HepG2 (cell line): ENCODE data around the gene PLEKHG5. TPM values are rescaled to one million over a fixed set of nuclear protein-coding genes. Genes with fewer than 3 reads are reported as not detected.
A peak's percentile ranks its signal among the peaks of the same experiment; 100 is the strongest.

Experiments used
- BCL6 ChIP-seq: IDR thresholded peaks from 2 replicates; pipeline ENCODE4 v1.6.1; 2016; ENCODE audit warnings: missing genetic modification reagents, missing compliant biosample characterization
- CTCF ChIP-seq: sonication (generic); formaldehyde crosslinking; IDR thresholded peaks from 2 replicates; pipeline ENCODE4 v1.5.0; 2020; ENCODE audit warnings: mild to moderate bottlenecking, missing genetic modification reagents, moderate library complexity
- DMTF1 ChIP-seq: sonication (generic); formaldehyde crosslinking; IDR thresholded peaks from 2 replicates; pipeline ENCODE4 v1.4.0; 2020; ENCODE audit warnings: mild to moderate bottlenecking, missing genetic modification reagents
- GATAD2A ChIP-seq: IDR thresholded peaks from 2 replicates; pipeline ENCODE4 v1.6.1; 2016
- HMGXB4 ChIP-seq, 2 experiments: sonication (generic) in 1 of 2; formaldehyde crosslinking in 1 of 2; IDR thresholded peaks; 2 replicates each; pipeline versions ENCODE4 v1.4.0 to v1.6.1; 2018 to 2020; ENCODE audit warnings: missing genetic modification reagents in 2 of 2, borderline replicate concordance in 1 of 2, low read depth in 1 of 2, mild to moderate bottlenecking in 1 of 2, missing biosample characterization in 1 of 2
- MED8 ChIP-seq: sonication (generic); formaldehyde crosslinking; IDR thresholded peaks from 2 replicates; pipeline ENCODE4 v1.8.1; 2023; ENCODE audit warnings: mild to moderate bottlenecking, missing genetic modification reagents; ENCODE audit not compliant: insufficient replicate concordance
- MIER2 ChIP-seq: IDR thresholded peaks from 2 replicates; pipeline ENCODE4 v1.6.1; 2016; ENCODE audit warnings: missing biosample characterization, missing genetic modification reagents
- MNT ChIP-seq: fragments of 450-650 bp; IDR thresholded peaks from 2 replicates; pipeline ENCODE4 v1.6.1; 2016
- MYPOP ChIP-seq: sonication (generic); formaldehyde crosslinking; IDR thresholded peaks from 2 replicates; pipeline ENCODE4 v1.8.1; 2023; ENCODE audit warnings: mild to moderate bottlenecking, moderate library complexity, missing genetic modification reagents
- PCBP1 ChIP-seq: fragments of 200-400 bp; formaldehyde crosslinking; IDR thresholded peaks from 2 replicates; pipeline ENCODE4 v1.6.1; 2017; ENCODE audit warnings: mild to moderate bottlenecking, low read depth, low read length, borderline replicate concordance
- RNF219 ChIP-seq: sonication (generic); formaldehyde crosslinking; IDR thresholded peaks from 2 replicates; pipeline ENCODE4 v1.5.0; 2020; ENCODE audit warnings: mild to moderate bottlenecking, missing genetic modification reagents
- XRCC5 ChIP-seq: fragments of 200-400 bp; formaldehyde crosslinking; optimal IDR thresholded peaks from 2 replicates; pipeline ENCODE3; 2017; ENCODE audit warnings: mild to moderate bottlenecking, low read length
- ZBTB2 ChIP-seq: sonication (generic); formaldehyde crosslinking; IDR thresholded peaks from 2 replicates; pipeline ENCODE4 v1.8.0; 2022; ENCODE audit warnings: low read depth, missing genetic modification reagents
- ZNF605 ChIP-seq: sonication (generic); formaldehyde crosslinking; IDR thresholded peaks from 2 replicates; pipeline ENCODE4 v1.8.0; 2022; ENCODE audit warnings: mild to moderate bottlenecking, missing genetic modification reagents
- ZNF777 ChIP-seq: sonication (generic); formaldehyde crosslinking; IDR thresholded peaks from 2 replicates; pipeline ENCODE4 v1.4.0; 2020; ENCODE audit warnings: missing genetic modification reagents
- polyA plus RNA-seq, 8 experiments: library from polyadenylated mRNA; depleted of rRNA in 3 of 8; stranded (reverse) in 7 of 8; unstranded in 1 of 8; fragments of >200 nt; fragmentation: Illumina TruSeq in 4 of 8; extraction: Trizol in 4 of 8; gene quantifications; 2 replicates each; pipeline versions ENCODE4 v1.2.1 to v1.2.3, GENCODE V29; 2011 to 2016; ENCODE audit warnings: low read depth in 4 of 8, missing spikeins in 1 of 8, mixed read lengths in 1 of 8; ENCODE audit not compliant: insufficient read depth in 1 of 8
- total RNA-seq, 5 experiments: library from RNA; depleted of rRNA; stranded (reverse); fragments of >200 nt; fragmentation: Illumina TruSeq; extraction: Trizol; gene quantifications; 2 replicates each; pipeline ENCODE4 v1.2.3, GENCODE V29; 2016; ENCODE audit warnings: low read depth in 1 of 5

The PLEKHG5 gene
- total and polyA plus RNA-seq, 2 of the 13 experiments (the other 11 are each of a cell fraction or from before 2014, with no cell fraction given) = 1.9 to 3.5 TPM

GRCh38 chr1:6423321-6423999, 68.0 kb downstream of the PLEKHG5 start (continued):
- 0 out of 2 replicates have a peak, but pooled peaks have one; percentile 20 for TF ChIP-seq ZNF605 (CRISPR knock-in tag)
- peak; percentile 51 to 52; a peak in 1 of 4 replicates for TF ChIP-seq HMGXB4 (CRISPR knock-in tag; IDR thresholded peaks at IDR 0.05; ENCODE audit: borderline replicate concordance in 1 of 2, low read depth in 1 of 2)
- TF ChIP-seq MNT = no peak
- TF ChIP-seq MED8 = no peak
- TF ChIP-seq CTCF (CRISPR knock-in tag) = peak; percentile 93
- no peak for TF ChIP-seq RNF219 (CRISPR knock-in tag)
- TF ChIP-seq MIER2 (CRISPR knock-in tag) = 0 out of 2 replicates have a peak, but pooled peaks have one; percentile 30
- TF ChIP-seq PCBP1 = 0 out of 2 replicates have a peak, but pooled peaks have one; percentile 58
- TF ChIP-seq MYPOP (CRISPR knock-in tag) = 0 out of 2 replicates have a peak, but pooled peaks have one; percentile 53
- TF ChIP-seq ZBTB2 (CRISPR knock-in tag) = no peak
- no peak for TF ChIP-seq DMTF1 (CRISPR knock-in tag)
- peak; percentile 21; the same call in 1 of the 2 replicates for TF ChIP-seq GATAD2A (CRISPR knock-in tag)
- peak; percentile 88 for TF ChIP-seq XRCC5
- TF ChIP-seq BCL6 (CRISPR knock-in tag) = peak; percentile 51; the same call in 1 of the 2 replicates
- TF ChIP-seq ZNF777 (CRISPR knock-in tag) = peak; percentile 68
